T47D (cell line): ENCODE measurements around the gene GOLGA6L2.
"Not testable (repeated sequence)": the region's sequence is repeated elsewhere in the genome, so short reads cannot be mapped to it uniquely, and the experiment has no call there.

Experiments
- DNase-seq, 2 experiments: peaks; one replicate each; pipeline versions ENCODE4 v3.0.0 to v3.0.0-alpha.2; 2011 to 2012; ENCODE audit warnings: low read depth in 1 of 2, low spot score in 1 of 2
- JUND ChIP-seq: IDR thresholded peaks from 2 replicates; pipeline ENCODE4 v1.6.1; 2012; ENCODE audit warnings: low read depth
- in situ Hi-C: cut with HindIII; loops from 2 replicates; pipeline ENCODE4 v1.10.0; 2016; ENCODE audit warnings: low sequenced_read_pairs, low pct_unique_long_range_greater_than_20kb

The GOLGA6L2 gene

GRCh38 chr15:23441204-23441603 is 5.8 kb downstream of the GOLGA6L2 start:
- in situ Hi-C loops = no loop called here
- no peak for TF ChIP-seq JUND

DNA sequence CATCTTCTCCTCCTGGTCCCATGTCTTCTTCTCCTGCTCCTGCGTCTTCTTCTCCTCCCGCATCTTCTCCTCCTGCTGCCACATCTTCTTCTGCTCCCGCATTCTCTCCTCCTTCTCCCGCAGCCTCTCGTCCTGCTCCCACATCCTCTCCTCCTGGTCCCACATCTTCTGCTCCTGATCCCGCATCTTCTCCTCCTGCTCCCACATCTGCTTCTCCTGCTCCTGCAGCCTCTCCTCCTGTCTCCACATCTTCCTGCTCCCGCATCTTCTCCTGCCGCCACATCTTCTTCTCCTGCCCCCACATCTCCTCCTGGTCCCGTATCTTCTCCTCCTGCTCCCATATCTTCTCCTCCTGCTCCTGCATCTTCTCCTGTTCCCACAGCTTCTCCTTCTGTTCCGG is 6.4 kb downstream of the GOLGA6L2 start:
- TF ChIP-seq JUND = no peak
- in situ Hi-C loops = no loop called here
- no peak for DNase-seq

More at GRCh38 chr15:23441204-23441603, 5.8 kb downstream of the GOLGA6L2 start:
- no peak for DNase-seq

GRCh38 chr15:23439513-23439912 is 7.5 kb downstream of the GOLGA6L2 start:
- in situ Hi-C loops = no loop called here
- no peak for DNase-seq
- no peak for TF ChIP-seq JUND

DNA sequence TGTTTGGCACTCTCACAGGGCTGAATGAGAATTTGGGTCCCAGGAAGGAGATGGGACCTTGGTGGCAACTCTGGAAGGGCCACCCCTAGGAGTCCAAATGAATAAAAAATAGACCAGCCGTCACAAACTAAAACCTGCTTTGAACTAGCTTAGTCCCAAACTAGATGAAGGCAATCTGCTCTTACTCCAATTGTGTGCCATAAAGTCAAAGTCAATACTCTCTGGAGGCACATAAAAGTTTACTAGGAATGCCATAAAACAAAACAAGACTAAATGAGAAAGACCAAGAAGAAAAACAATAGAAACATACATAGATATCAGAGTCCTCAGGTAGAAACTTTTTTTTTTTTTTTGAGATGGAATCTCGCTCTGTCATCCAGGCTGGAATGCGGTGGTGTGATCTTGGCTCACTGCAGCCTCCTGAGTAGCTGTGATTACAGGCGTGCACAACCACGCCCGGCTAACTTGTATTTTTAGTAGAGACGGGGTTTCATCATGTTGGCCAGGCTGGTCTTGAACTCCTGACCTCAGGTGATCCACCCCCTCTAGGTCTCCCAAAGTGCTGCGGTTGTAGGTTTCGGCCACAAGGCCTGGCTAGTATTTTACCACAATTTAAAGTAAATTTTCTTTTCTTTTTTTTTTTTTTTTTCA is 8.1 kb downstream of the GOLGA6L2 start:
- no peak for DNase-seq
- in situ Hi-C loops = no loop called here
- no peak for TF ChIP-seq JUND

- DNase-seq = peak in 1 of 2 experiments; percentile 49
- TF ChIP-seq JUND = no peak
- in situ Hi-C loops = no loop called here
Measured at GRCh38 chr15:23437673-23438072, 9.4 kb downstream of the GOLGA6L2 start.

- no peak for TF ChIP-seq JUND
- DNase-seq = no peak
- in situ Hi-C loops = no loop called here
Measured at GRCh38 chr15:23437146-23437545, 9.9 kb downstream of the GOLGA6L2 start.

- DNase-seq = no peak
- in situ Hi-C loops = no loop called here
- TF ChIP-seq JUND = no peak
Measured at GRCh38 chr15:23436421-23436820, 10.6 kb downstream of the GOLGA6L2 start.

- in situ Hi-C loops, DNase-seq: not testable (repeated sequence)
Measured at GRCh38 chr15:23434699-23435098, 12.3 kb downstream of the GOLGA6L2 start.

- in situ Hi-C loops, DNase-seq: not testable (repeated sequence)
Measured at GRCh38 chr15:23425327-23425726, 21.7 kb downstream of the GOLGA6L2 start.

DNA sequence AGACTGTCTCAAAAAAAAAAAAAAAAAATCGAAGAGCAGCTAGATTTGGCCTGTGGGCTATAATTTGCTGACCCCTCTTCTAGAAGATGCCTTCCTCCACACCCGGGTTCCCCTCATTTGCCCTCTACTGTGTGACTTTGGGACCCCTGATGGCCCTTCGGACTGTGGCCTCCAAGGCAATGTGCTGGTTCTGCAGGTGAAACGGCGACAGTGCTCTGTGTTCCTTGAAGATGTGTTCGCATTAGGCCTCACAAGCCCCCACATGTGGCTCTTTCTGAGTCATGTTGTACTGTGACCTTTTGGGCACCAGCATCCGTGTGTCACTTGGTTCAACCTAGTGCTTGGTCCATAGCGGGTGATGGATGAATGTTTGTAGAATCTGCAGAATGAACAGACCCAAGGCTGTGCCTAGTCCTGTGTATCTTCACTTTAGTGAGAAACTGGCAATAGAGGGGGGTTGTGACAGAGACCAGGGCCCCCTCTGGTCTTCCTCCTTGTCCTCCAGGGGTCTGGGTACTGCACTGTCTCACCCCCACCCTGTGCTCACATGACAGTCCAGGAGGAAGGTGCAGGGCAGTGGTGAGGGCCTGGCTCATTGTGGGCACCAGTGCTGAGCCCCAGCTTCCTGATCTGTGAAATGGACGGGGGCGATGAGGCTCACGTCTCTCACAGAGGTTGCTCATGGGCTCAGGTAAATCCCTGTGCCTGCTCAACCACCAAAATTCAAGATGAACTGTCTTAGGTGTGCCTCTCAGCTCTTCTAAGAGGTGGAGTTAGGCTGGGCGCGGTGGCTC is 22.7 kb downstream of the GOLGA6L2 start:
- DNase-seq = no peak
- in situ Hi-C loops = no loop called here
- TF ChIP-seq JUND = no peak

DNA sequence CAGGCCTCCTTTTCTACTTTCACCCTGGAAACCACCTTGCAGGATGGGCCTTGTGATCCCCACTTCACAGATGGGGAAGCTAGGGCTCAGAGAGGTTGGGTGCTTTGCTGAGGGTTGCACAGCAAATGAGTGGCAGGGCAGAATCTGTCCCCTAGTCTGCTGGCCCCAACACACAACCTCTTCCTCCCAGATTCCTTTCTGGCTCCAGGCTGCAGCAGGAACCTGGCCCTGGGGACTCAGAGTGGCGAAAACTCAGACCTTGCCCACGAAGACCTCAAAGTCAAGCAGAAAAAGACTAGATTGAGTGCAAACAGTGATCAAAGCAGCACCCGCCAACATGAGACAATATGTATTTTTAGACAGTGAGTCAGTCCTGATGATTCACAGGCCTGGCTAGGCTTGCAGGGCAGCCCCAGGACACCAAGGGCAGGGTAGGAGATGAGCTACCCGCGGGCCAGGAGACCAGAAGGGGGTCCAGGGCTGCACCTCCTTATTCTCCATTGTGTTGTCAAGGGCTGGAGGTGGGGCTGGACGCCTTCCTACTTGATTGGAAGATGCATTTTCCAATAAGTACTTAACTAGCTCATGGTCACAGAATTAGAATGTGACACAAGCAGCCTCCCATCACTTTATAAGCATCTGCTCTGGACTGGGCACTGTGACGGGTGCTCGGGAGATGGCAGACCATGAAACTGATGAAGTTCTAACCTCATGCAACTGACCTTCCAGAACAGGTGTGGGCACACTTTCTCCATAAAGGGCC is 23.9 kb downstream of the GOLGA6L2 start:
- in situ Hi-C loops = no loop called here
- no peak for DNase-seq
- TF ChIP-seq JUND = no peak

DNA sequence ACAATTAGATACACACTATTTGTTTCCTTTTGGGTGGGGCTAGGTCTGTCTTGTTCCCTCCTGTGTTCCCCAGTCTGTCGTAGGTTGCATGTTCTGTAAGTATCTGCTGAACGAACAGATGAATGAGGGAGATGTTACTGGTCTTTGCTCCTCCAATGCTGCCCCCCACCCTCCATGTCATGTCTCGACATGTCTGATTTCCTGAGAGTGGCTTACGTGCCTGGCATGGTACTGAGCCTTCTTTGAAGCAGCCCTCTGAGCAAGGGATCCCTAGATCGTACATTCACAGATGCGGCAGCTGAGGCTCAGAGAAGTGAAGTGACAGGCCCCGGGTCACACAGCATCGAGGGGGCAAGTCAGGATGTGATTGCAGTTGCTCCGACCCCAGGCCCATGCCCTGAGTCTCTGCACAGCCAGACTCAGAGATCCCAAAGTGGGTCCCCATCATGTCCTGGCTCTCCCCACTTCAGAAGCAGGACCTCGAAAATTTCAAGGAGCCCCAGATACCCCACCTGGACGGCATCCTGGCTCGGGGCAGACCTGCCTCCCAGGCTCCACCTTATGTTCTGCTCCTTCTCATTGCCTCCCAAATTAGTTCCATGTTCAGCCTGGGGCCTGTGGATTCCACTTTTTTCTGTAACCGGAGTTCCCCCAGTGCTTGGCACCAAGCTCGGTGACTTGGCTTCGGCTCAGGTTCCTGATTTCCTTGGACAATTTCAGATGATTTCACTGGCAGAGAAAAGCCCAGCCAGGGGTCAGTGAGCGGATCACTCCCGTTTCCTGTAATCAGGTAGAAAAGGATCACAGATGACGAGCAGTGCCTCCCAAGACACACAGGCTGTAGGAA is 24.7 kb downstream of the GOLGA6L2 start:
- no peak for DNase-seq
- in situ Hi-C loops = no loop called here

More for the DNA sequence above, 24.7 kb downstream of the GOLGA6L2 start:
- no peak for TF ChIP-seq JUND
